NCI-H1436 treated with DMSO at 0.1 percent for 48 hours (cell line): ENCODE measurements around the gene LRRC8D.

ENCODE experiments used
- DNase-seq: peaks from one replicate; lab custom pipeline; 2025; lab: John Stamatoyannopoulos, UW

The LRRC8D gene

GRCh38 chr1:89941110-89941766, 120.4 kb downstream of the LRRC8D start:
- no peak for DNase-seq

GRCh38 chr1:89942014-89942413, 121.2 kb downstream of the LRRC8D start:
- DNase-seq: no peak

GRCh38 chr1:89942825-89943658, 122.2 kb downstream of the LRRC8D start:
- no peak for DNase-seq

- DNase-seq: no peak
These were observed 123.3 kb downstream of the LRRC8D start for GRCh38 chr1:89943846-89944781.

GRCh38 chr1:89945852-89946476, 125.1 kb downstream of the LRRC8D start:
- DNase-seq: no peak

GRCh38 chr1:89946532-89946931, 125.7 kb downstream of the LRRC8D start:
- no peak for DNase-seq

- no peak for DNase-seq
These were observed 128.0 kb downstream of the LRRC8D start for GRCh38 chr1:89948722-89949345.

- DNase-seq: no peak
These were observed 129.3 kb downstream of the LRRC8D start for GRCh38 chr1:89949991-89950624.

GRCh38 chr1:89950703-89951102, 129.9 kb downstream of the LRRC8D start:
- DNase-seq: no peak

GRCh38 chr1:89951766-89952604, 131.2 kb downstream of the LRRC8D start:
- DNase-seq: no peak

GRCh38 chr1:89952605-89953130, 131.8 kb downstream of the LRRC8D start:
- no peak for DNase-seq

- DNase-seq: no peak
These were observed 132.3 kb downstream of the LRRC8D start for GRCh38 chr1:89953131-89953626.

GRCh38 chr1:89953929-89954328, 133.1 kb downstream of the LRRC8D start:
- no peak for DNase-seq

- no peak for DNase-seq
These were observed 133.6 kb downstream of the LRRC8D start for GRCh38 chr1:89954401-89954800.

- no peak for DNase-seq
These were observed 134.7 kb downstream of the LRRC8D start for GRCh38 chr1:89955311-89956205.

GRCh38 chr1:89957107-89957506, 136.3 kb downstream of the LRRC8D start:
- DNase-seq: no peak

GRCh38 chr1:89958851-89959654, 138.2 kb downstream of the LRRC8D start:
- DNase-seq: no peak

GRCh38 chr1:89959719-89960118, 138.9 kb downstream of the LRRC8D start:
- no peak for DNase-seq
